HUES6 (cell line): Measurements from ENCODE around the gene ERAL1.
A peak's percentile ranks its signal among the peaks of the same experiment; 100 is the strongest.
"Not testable (repeated sequence)": the region's sequence is repeated elsewhere in the genome, so short reads cannot be mapped to it uniquely, and the experiment has no call there.

Source experiments
- H3K27ac ChIP-seq: 2 replicates; pipeline ENCODE4 v1.7.0; 2013; ENCODE audit warnings: low read depth, mild to moderate bottlenecking, low read length, inconsistent platforms
- H3K27me3 ChIP-seq: 2 replicates; pipeline ENCODE4 v1.6.1; 2013; ENCODE audit warnings: low read length; ENCODE audit not compliant: control insufficient read depth, insufficient read depth
- H3K36me3 ChIP-seq: 2 replicates; pipeline ENCODE4 v1.6.1; 2013; ENCODE audit warnings: low read length; ENCODE audit not compliant: control insufficient read depth, insufficient read depth
- H3K4me1 ChIP-seq: 2 replicates; pipeline ENCODE4 v1.6.1; 2013; ENCODE audit warnings: low read length; ENCODE audit not compliant: control insufficient read depth, insufficient read depth
- H3K4me3 ChIP-seq: 2 replicates; pipeline ENCODE4 v1.5.1; 2013; ENCODE audit warnings: low read depth, low read length
- H3K9ac ChIP-seq: one replicate; pipeline ENCODE4 v1.6.1; 2013; ENCODE audit warnings: mild to moderate bottlenecking, low read length
- H3K9me3 ChIP-seq: 2 replicates; pipeline ENCODE4 v1.6.1; 2013; ENCODE audit warnings: low read depth, low read length; ENCODE audit not compliant: control insufficient read depth, insufficient read depth

ERAL1 gene

DNA sequence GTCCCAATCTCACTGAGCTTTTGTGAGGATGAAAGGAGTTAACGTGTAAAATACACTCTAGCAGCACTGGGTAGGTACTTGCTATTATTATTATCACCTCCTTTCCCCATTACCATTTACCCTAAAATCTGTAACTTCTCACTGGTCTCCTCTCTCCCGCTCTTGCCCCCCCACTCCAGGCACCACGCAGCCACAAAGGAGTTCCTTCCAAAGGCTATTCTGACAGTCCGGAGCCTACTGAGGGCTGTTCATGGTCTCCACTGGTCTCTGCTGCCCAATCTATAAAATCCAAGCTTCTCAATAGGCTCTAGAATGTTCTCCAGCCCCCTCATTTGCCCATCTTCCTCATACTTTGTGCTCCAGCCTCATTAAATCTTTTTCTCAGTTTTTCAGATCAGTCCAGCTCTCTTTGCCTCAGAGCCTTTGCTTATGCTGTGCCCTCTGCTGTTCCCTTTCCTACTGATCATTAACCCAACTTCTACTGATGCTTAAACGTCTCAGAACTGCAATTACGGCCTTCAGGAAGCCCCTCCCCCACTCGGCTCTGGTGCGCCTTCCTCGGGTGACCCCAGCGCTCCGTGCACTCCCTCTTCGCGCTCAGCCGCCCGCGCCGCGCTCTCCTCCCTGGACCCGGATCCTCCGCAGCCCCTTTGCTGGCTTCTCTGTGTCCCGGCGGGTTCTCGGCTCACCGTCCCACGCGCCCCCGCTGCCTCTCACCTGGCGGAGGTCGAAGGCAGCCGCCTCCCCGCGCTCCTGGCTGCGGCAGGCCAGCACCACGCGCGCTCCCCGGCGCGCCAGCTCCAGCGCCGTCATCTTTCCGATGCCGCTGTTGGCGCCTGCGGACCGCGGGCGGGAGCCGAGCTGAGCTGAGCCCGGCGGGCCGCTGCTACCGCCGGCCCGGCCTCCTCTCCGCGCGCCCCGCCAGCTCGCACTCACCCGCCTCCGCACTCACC is 47.3 kb downstream of the ERAL1 start:
- peak overlapping the region; percentile 87 for H3K4me3 ChIP-seq
- H3K27me3 ChIP-seq, result no peaks in the 10 kb centered on the region
- H3K36me3 ChIP-seq, result peaks cover 19% of the 10 kb centered on the region
- peak overlapping the region; percentile 64; the same call in 1 of the 2 replicates for H3K27ac ChIP-seq
- H3K4me1 ChIP-seq, result peaks cover 10% of the 10 kb centered on the region; the same call in 1 of the 2 replicates
- peak overlapping the region; percentile 86 for H3K9ac ChIP-seq
- no peaks in the 10 kb centered on the region for H3K9me3 ChIP-seq

DNA sequence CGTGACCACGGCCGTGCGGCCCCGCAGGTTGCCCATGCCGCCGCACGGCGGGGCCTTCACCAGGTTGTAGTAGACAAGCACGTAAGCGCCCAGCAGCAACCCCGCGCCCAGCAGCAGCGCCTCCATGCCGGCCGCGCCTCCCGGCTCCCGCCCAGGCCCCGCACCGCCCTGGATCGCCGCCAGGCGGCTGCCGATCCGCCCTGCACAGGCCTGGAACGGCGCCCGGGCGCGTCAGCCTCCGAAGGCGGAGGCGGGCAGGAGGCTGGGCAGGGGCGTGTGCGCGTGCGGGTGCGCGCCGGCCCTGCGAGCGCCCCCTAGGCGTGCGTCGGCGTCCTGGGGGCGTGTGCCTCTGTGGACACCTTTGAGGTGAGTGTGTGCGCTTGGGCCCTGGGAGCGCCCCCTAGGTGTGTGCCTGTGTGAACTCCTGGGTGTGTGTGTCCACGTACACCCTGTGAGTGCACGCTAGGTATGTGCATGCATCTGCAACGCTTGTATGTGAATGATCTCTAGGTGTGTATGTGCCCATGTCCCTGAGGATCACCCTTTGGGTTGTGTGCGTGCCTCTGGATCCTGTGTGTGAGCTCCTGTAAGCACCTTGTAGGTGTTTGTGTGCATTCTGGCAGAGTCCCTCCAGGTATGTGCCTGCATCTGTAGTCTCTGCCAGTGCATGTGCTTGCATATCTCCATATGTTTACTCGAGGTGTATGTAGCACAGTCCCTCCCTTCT is 48.2 kb downstream of the ERAL1 start, which contains the start of gene DHRS13:
Gene DHRS13 (minus strand): TSS at position 261 of the 727 bp plus-strand sequence. CDS start 135 bp downstream, at position 126.
- H3K27ac ChIP-seq, result peak within 1 kb of the TSS; percentile 64; the same call in 1 of the 2 replicates
- H3K9ac ChIP-seq, result peak within 1 kb of the TSS; percentile 86
- peaks cover 6% of the 10 kb centered on the region; the same call in 1 of the 2 replicates for H3K4me1 ChIP-seq
- no peaks in the 10 kb centered on the region for H3K9me3 ChIP-seq
- peaks cover 27% of the 10 kb centered on the region for H3K36me3 ChIP-seq
- H3K4me3 ChIP-seq, result peak within 1 kb of the TSS; percentile 87
- H3K27me3 ChIP-seq, result no peaks in the 10 kb centered on the region

DNA sequence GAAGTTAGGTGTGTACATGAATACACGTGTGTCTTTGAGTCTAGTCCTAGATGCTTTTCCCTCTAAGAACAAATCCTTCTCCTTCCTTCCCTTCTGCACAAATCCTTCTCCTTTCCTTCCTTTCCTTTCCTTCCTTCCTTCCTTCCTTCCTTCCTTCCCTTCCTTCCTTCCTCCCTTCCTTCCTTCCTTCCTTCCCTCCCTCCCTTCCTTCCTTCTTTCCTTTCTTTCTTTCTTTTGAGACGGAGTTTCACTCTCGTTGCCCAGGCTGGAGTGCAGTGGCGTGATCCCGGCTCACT is 48.7 kb downstream of the ERAL1 start:
- not testable (repeated sequence) for H3K9ac ChIP-seq, H3K27ac ChIP-seq, H3K27me3 ChIP-seq, H3K4me1 ChIP-seq, H3K4me3 ChIP-seq, H3K9me3 ChIP-seq
- H3K36me3 ChIP-seq, result peaks cover 32% of the 10 kb centered on the region

GRCh38 chr17:28904800-28905199 is 50.0 kb downstream of the ERAL1 start:
- no peaks in the 10 kb centered on the region for H3K9me3 ChIP-seq
- H3K4me3 ChIP-seq, result no peak overlapping the region
- no peak overlapping the region for H3K9ac ChIP-seq
- peaks cover 14% of the 10 kb centered on the region for H3K4me1 ChIP-seq
- no peaks in the 10 kb centered on the region for H3K27me3 ChIP-seq
- H3K36me3 ChIP-seq, result peaks cover 43% of the 10 kb centered on the region
- no peak overlapping the region for H3K27ac ChIP-seq

GRCh38 chr17:28906276-28906675 is 51.5 kb downstream of the ERAL1 start:
- no peaks in the 10 kb centered on the region for H3K27me3 ChIP-seq
- peaks cover 51% of the 10 kb centered on the region for H3K36me3 ChIP-seq
- no peak overlapping the region for H3K9ac ChIP-seq
- no peaks in the 10 kb centered on the region for H3K9me3 ChIP-seq
- no peak overlapping the region for H3K27ac ChIP-seq
- H3K4me1 ChIP-seq, result peaks cover 23% of the 10 kb centered on the region
- no peak overlapping the region for H3K4me3 ChIP-seq

GRCh38 chr17:28906706-28907438 is 52.1 kb downstream of the ERAL1 start:
- Histone ChIP-seq H3K9me3 (no peaks in the 10 kb centered on the region), H3K27me3 (no peaks in the 10 kb centered on the region), H3K27ac (no peak overlapping the region), H3K36me3 (peaks cover 57% of the 10 kb centered on the region), H3K4me3 (no peak overlapping the region), H3K9ac (no peak overlapping the region), H3K4me1 (peaks cover 23% of the 10 kb centered on the region)

DNA sequence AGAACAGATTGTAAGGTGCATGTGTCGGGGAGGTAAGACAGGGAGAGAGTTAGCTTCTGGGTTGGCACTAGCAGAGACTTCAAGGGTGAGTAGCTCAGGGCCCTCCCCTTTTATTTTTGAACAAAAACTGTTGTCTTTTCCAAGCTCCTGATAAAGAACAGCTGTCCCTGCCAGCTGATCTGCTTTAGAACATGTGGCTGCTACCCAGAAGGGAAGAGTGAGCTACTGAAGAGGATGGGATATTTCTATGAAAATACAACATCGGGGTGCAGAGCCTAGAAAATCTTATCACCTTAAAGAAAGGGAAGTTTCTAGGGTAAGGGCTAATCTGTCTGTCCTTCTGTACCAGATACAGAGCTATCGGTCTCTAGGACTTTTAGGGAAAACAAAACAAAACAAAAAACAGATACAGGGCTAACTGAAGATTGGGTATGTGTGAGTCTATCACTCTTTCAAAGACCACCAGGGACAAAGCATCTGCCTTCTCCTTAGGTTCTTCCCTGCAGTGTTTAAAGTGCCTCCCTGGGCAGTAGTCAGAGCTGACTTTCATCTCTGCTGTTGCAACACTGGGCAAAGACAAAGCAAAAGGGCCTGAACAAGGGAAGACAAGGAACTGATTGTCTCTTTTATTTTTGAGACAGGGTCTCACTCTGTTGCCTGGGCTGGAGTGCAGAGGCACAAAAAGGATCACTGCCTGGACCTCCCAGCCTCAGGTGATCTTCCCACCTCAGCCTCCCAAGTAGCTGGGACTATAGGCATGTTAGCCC is 53.1 kb downstream of the ERAL1 start:
- Histone ChIP-seq H3K9me3 (no peaks in the 10 kb centered on the region), H3K4me1 (peaks cover 23% of the 10 kb centered on the region), H3K36me3 (peaks cover 68% of the 10 kb centered on the region), H3K9ac (no peak overlapping the region), H3K27me3 (no peaks in the 10 kb centered on the region), H3K27ac (no peak overlapping the region), H3K4me3 (no peak overlapping the region)

DNA sequence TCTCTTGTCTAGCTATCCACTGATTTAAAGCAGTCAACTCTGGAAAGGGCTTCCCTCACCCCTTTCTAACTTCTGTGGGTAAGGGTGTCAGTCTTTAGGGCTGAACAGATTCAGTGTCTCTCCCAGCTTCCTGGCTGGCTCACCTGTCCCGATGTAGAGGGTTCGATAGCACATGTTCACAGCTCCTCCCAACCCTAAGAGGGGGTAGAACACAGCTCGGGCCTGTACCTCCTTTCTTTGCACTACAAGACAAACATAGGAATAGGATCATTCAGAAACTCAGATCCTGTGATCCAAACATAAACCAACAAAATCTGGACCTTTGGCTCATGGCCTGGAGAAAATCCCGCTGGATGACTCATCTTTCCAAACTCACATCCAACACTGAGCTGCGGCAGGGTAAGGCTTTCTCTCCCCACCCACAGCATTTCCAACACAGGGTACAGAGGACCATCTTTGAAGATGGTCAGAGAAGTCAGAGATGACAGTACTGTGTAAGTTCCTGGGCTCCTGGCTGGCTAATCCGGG is 53.9 kb downstream of the ERAL1 start:
- Histone ChIP-seq H3K4me1 (peaks cover 20% of the 10 kb centered on the region; the same call in 1 of the 2 replicates), H3K27ac (no peak overlapping the region), H3K27me3 (no peaks in the 10 kb centered on the region), H3K9ac (no peak overlapping the region), H3K36me3 (peaks cover 76% of the 10 kb centered on the region), H3K4me3 (no peak overlapping the region), H3K9me3 (no peaks in the 10 kb centered on the region)

- Histone ChIP-seq H3K4me3 (no peak overlapping the region), H3K36me3 (peaks cover 92% of the 10 kb centered on the region), H3K27ac (no peak overlapping the region), H3K4me1 (peaks cover 20% of the 10 kb centered on the region; the same call in 1 of the 2 replicates), H3K27me3 (no peaks in the 10 kb centered on the region), H3K9ac (no peak overlapping the region), H3K9me3 (no peaks in the 10 kb centered on the region)
Observed at GRCh38 chr17:28910534-28910933, 55.7 kb downstream of the ERAL1 start.
